ENCODE results near the gene ZRSR2.

The ZRSR2 gene, protein sequence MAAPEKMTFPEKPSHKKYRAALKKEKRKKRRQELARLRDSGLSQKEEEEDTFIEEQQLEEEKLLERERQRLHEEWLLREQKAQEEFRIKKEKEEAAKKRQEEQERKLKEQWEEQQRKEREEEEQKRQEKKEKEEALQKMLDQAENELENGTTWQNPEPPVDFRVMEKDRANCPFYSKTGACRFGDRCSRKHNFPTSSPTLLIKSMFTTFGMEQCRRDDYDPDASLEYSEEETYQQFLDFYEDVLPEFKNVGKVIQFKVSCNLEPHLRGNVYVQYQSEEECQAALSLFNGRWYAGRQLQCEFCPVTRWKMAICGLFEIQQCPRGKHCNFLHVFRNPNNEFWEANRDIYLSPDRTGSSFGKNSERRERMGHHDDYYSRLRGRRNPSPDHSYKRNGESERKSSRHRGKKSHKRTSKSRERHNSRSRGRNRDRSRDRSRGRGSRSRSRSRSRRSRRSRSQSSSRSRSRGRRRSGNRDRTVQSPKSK

DNA sequence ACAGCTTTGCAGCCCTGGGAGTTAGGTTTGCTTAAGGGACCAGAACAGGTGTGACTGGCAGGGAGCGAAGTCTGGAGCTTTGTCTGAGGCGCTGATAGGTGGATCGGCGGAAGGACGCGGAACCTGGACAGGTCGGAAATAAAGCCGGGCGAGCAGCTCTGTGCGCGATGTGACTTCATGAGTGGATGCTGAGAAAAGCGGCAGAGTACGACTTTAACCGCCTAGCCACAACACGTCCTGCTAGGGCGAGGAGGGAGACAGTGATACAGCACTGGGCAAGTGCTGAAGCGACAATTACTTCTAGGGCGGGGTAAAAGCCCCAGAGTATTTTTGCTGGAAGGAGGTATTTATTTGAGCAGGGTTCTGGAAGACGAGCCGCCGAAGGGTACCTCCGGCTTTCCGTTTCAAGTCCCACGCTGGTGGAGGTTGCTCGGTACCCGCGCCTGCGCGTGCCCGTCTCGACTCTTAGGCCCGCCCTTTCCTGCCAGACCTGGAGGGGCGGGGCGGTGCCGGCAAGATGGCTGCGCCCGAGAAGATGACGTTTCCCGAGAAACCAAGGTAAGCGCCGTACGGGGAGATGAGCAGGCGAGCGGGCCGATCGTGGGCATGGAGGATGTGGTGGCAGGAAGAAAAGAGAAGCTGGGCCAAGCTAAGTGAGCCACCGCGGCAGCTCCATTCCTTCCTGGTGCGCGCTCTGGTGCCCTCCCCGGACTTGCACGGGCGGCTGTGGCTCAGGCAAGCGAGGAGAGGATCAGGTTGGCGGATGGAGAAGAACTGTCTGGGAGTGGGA is at the start of gene ZRSR2:
Gene ZRSR2 (plus strand): TSS at position 506 of the 790 bp plus-strand sequence. CDS start 12 bp downstream, at position 518.
- TF ChIP-seq EGR1 (IDR thresholded peaks at IDR 0.05): no peak
- TF ChIP-seq, protein P1, sequence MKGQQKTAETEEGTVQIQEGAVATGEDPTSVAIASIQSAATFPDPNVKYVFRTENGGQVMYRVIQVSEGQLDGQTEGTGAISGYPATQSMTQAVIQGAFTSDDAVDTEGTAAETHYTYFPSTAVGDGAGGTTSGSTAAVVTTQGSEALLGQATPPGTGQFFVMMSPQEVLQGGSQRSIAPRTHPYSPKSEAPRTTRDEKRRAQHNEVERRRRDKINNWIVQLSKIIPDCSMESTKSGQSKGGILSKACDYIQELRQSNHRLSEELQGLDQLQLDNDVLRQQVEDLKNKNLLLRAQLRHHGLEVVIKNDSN (IDR thresholded peaks at IDR 0.05): no peak
- TF ChIP-seq, protein P2, sequence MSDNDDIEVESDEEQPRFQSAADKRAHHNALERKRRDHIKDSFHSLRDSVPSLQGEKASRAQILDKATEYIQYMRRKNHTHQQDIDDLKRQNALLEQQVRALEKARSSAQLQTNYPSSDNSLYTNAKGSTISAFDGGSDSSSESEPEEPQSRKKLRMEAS (IDR thresholded peaks at IDR 0.05): peak; percentile 57; the same call in 1 of the 2 replicates
- no peak for TF ChIP-seq TCF12 (IDR thresholded peaks at IDR 0.05; ENCODE audit: low read depth)
- TF ChIP-seq YY1 (IDR thresholded peaks at IDR 0.05; ENCODE audit: low read depth): peak; percentile 89
- peak; percentile 66 for TF ChIP-seq TAF1 (IDR thresholded peaks at IDR 0.05; ENCODE audit: low read depth)

DNA sequence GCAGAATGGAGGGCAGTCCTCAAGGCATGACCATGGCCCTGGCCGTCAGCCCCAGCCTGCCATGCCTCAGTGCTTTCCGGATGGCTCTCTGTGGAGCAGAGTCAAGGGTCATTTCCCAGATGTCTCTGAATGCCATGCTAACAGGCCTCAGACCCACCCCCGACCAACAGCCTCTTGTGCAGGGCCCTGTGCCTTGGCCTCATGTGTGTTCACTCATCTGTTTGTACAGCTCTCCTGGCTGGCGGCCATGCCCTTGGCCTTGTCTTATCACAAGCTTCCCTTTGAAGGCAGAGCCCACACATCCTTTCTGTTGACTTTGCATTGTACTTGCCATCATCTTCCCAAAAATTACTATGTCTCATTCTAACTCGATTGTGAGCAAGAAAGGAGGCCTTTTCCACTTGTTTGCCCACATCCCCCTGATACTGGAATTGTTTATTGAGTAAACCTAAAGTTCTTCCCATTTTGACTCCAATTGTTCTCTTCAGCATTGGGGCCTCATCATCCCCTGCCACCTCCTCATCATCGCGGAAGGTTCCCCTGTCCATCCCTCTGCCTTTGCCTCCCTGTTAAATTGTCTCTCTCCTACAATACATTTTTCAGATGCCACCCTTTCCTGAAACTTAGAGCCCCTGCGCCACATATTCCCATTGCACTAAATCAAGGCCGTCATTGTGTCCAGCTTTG is 46.0 kb upstream of the ZRSR2 start:
- TF ChIP-seq TCF12 (IDR thresholded peaks at IDR 0.05; ENCODE audit: low read depth): no peak
- TF ChIP-seq CEBPB (IDR thresholded peaks at IDR 0.05): no peak
- TF ChIP-seq, protein P3, sequence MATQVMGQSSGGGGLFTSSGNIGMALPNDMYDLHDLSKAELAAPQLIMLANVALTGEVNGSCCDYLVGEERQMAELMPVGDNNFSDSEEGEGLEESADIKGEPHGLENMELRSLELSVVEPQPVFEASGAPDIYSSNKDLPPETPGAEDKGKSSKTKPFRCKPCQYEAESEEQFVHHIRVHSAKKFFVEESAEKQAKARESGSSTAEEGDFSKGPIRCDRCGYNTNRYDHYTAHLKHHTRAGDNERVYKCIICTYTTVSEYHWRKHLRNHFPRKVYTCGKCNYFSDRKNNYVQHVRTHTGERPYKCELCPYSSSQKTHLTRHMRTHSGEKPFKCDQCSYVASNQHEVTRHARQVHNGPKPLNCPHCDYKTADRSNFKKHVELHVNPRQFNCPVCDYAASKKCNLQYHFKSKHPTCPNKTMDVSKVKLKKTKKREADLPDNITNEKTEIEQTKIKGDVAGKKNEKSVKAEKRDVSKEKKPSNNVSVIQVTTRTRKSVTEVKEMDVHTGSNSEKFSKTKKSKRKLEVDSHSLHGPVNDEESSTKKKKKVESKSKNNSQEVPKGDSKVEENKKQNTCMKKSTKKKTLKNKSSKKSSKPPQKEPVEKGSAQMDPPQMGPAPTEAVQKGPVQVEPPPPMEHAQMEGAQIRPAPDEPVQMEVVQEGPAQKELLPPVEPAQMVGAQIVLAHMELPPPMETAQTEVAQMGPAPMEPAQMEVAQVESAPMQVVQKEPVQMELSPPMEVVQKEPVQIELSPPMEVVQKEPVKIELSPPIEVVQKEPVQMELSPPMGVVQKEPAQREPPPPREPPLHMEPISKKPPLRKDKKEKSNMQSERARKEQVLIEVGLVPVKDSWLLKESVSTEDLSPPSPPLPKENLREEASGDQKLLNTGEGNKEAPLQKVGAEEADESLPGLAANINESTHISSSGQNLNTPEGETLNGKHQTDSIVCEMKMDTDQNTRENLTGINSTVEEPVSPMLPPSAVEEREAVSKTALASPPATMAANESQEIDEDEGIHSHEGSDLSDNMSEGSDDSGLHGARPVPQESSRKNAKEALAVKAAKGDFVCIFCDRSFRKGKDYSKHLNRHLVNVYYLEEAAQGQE (IDR thresholded peaks at IDR 0.05; ENCODE audit: low read depth): no peak
- TF ChIP-seq, protein P1 (IDR thresholded peaks at IDR 0.05): no peak
- no peak for TF ChIP-seq EGR1 (IDR thresholded peaks at IDR 0.05)
- TF ChIP-seq YY1 (IDR thresholded peaks at IDR 0.05; ENCODE audit: low read depth): no peak
- no peak for TF ChIP-seq TEAD4 (IDR thresholded peaks at IDR 0.05)
- TF ChIP-seq NFIC (IDR thresholded peaks at IDR 0.05): no peak
- no peak for TF ChIP-seq CREB1 (IDR thresholded peaks at IDR 0.05; ENCODE audit: low read depth)
- TF ChIP-seq RAD21 (IDR thresholded peaks at IDR 0.05; ENCODE audit: low read depth): no peak
- TF ChIP-seq ZBTB7A (IDR thresholded peaks at IDR 0.05; ENCODE audit: low read depth): no peak
- no peak for TF ChIP-seq EP300 (IDR thresholded peaks at IDR 0.05; ENCODE audit: borderline replicate concordance)
- TF ChIP-seq, protein P2 (IDR thresholded peaks at IDR 0.05): no peak
- TF ChIP-seq TAF1 (IDR thresholded peaks at IDR 0.05; ENCODE audit: low read depth): no peak
- TF ChIP-seq FOXM1 (IDR thresholded peaks at IDR 0.05; ENCODE audit: borderline replicate concordance, low read depth): no peak

DNA sequence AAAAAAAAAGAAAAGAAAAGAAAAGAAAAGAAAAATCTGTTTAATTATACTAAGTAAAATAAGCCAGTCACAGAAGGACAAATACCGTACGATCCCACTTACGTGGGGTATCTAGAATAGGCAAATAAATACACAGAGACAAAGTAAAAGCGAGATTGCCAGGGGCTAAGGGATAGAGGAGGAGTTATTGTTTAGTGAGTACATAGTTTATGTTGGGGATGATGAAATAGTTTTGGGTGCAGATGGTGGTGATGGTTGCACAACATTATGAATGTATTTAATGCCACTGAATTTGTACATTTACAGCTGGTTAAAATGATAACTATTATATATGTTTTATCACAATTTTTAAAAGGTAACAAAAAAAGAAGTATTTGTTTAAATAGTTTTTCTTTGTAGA is 45.1 kb upstream of the ZRSR2 start:
- TF ChIP-seq RAD21 (IDR thresholded peaks at IDR 0.05; ENCODE audit: low read depth): no peak
- TF ChIP-seq, protein P3 (IDR thresholded peaks at IDR 0.05; ENCODE audit: low read depth): no peak
- TF ChIP-seq ZBTB7A (IDR thresholded peaks at IDR 0.05; ENCODE audit: low read depth): no peak
- TF ChIP-seq FOXM1 (IDR thresholded peaks at IDR 0.05; ENCODE audit: borderline replicate concordance, low read depth): no peak
- TF ChIP-seq, protein P1 (IDR thresholded peaks at IDR 0.05): no peak
- TF ChIP-seq EGR1 (IDR thresholded peaks at IDR 0.05): no peak
- no peak for TF ChIP-seq TAF1 (IDR thresholded peaks at IDR 0.05; ENCODE audit: low read depth)
- no peak for TF ChIP-seq NFIC (IDR thresholded peaks at IDR 0.05)
- TF ChIP-seq TCF12 (IDR thresholded peaks at IDR 0.05; ENCODE audit: low read depth): no peak
- no peak for TF ChIP-seq YY1 (IDR thresholded peaks at IDR 0.05; ENCODE audit: low read depth)
- TF ChIP-seq TEAD4 (IDR thresholded peaks at IDR 0.05): no peak
- no peak for TF ChIP-seq CREB1 (IDR thresholded peaks at IDR 0.05; ENCODE audit: low read depth)
- TF ChIP-seq CEBPB (IDR thresholded peaks at IDR 0.05): no peak
- TF ChIP-seq EP300 (IDR thresholded peaks at IDR 0.05; ENCODE audit: borderline replicate concordance): no peak
- TF ChIP-seq, protein P2 (IDR thresholded peaks at IDR 0.05): no peak
